Measurements from ENCODE around the gene GRID1.

Gene GRID1

DNA sequence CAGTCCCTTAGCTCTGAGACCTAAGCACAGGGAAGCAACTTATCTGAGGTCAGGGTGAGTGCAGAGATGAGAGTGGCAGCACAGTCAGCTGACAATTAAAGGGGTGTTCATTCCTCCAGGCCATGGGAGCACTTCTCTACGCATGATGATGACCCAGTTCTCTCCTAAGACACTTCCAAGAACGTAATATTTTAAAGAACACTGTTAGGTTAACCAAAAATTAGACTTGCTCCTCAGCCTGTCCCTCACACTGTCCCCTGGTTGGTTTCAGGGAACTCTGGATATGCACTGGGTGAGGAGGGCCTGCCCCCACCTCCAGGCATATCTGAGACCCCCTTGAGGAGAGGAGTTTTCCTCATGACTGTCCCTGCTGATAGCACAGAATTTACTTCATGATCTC lies 767.5 kb downstream of the GRID1 start:
- DNase-seq (ENCODE audit: low spot score), result no peak

DNA sequence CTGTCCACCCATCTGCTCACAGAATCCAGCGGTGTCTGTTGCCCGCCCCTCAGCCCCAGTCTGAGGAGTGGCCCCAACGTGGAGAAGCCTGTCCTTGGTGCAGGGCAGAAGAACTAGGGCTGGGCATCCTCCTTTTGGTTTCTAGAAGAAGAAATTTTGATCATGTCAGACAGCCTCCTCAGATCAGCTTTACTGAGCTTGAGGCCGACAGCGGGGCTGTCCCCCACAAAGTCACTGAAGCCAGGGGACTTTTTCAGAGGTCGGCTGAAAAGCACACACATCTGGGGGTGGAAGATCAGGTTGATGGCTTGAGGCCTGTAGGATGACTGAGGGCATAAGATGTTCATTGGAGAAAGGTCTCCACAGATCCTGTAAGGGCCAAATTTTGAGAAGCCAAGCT lies 767.9 kb downstream of the GRID1 start:
- DNase-seq (ENCODE audit: low spot score), result no peak

DNA sequence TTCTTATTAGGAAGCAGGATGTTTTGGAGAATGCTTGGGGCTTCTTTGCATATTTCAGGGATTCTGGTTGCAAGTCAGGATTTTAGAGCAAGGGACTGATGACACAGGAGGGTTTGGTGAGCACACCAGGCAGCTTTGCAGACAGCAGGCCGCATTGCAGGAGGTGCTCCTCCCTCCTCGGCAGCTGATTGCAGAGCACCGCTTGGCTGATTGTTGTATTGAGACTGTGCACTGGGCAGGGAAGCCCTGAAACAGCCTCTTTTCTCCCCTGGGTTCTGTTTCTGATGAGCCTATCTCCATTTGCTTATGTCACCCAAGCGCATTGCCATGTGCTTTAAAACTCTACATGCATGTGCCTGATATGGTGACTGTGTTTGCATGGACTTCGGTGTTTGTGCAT lies 769.6 kb downstream of the GRID1 start:
- no peak for DNase-seq (ENCODE audit: low spot score)

DNA sequence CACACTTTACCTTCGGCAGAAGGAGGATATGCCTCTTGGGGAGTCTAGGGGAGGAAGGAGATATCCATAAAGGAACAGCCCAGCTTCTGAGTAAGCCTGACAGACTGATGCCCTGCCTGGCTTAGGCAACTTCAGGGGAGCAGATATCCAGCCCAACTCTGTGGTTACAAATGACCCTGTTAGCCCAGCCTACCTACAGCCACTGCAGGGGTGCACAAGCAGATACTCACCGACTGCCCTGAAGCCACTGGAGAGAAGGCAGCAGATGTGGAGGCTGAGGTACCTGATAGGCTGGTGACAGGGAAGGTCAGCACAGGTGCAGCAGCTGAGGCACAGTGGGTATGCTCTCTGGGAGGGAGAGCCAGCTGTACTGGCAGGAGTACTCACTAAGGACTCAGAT lies 770.2 kb downstream of the GRID1 start:
- DNase-seq (ENCODE audit: low spot score), result no peak

DNA sequence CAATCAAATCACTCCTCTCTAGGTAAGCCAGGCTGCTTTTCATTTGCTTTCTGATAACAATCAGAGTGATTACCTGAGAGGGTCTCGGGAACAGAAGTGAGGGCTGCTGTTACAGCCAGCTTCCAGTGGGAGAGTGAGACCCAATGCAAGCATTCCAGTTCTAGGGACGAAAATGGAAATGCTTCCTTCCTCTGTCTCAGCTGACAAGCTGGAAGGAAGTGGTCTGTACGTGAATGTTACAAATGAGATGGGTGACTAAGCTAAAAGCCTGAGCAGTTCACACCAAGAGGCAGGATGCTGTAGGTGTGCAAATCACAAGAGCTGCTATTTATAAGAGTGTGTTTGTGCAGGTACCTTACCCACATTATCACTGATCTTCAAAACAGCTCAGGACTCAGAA lies 772.4 kb downstream of the GRID1 start:
- DNase-seq (ENCODE audit: low spot score), result no peak

DNA sequence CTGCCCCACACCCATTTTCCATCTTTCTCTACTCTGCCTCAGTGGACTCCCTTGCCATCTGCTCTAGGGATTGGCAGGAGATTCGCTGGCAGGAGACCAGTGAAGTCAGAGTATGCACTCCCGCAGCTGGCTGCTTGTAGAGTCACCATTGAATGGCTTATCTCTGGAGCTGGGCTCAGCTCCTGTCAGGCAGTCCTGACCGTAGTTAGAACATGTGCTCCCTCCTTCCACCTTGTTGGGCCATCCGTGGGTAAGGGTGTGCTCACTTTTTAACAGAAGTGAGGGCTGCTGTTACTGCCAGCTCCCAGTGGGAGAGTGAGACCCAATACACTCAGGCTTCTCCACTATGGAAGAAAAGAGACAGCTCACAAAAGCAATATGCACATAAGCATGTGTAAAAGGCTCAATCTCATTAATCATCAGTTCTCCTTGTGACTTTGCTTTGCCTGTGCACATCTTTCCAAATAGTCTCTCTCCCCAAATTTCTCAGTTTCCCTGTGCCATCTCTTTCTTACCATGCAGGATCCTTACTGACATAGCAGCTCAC lies 773.3 kb downstream of the GRID1 start:
- no peak for DNase-seq (ENCODE audit: low spot score)

DNA sequence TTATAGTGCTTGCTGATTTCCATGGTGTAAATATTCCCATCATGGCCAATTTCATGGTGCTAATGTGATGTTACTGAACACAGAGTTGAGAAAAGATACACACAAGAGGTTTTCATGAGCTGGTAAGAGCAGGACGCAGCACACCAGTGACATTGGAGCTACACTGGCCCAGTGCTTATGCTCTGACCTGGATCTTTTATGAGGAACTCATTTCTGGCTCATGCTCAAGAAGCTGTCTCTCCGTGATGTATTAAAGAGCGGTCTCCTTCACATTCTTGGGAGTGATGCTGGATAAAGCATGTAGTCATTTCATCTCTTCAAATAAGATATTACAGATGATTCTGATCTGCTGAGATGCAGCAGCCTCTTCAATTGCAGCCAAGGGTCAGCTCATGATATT lies 785.2 kb downstream of the GRID1 start:
- no peak for DNase-seq (ENCODE audit: low spot score)

DNA sequence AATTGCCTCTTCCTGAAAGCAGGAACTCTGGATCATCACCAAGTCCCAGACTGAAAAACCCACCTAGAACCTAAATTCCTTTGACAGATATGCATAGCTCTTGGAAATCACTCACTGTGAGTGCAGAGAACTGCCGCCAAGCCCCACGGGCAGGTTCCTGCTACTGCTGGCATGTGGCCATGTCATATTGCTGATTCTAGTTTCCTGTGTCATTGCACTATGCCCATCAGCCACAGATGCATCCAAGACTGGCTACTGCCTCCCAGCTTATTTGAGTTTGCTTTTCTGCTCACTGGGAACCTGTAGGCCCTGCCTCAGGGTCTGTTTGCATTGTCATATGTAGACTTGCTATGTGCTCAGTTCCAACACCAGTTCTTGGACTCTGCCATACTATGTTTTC lies 786.0 kb downstream of the GRID1 start:
- DNase-seq (ENCODE audit: low spot score), result no peak

DNA sequence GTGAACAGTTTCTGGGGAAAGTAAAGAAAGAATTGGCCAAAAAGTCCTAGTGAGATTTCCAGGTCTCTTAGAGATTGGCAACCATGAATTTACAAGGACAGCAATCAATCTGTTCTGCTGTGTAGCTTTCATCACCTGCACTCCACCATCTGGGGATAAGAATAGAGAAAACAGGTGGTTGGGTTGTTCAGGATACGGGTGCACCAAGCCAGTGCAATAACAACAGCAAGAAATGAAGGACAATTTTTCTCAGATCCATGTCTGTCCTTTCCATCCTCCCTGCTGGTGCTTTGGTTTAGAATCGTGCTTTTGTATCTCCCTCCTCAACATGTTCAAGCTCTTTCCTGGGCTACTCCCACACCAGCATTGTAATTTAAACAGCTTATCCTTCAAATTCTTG lies 787.7 kb downstream of the GRID1 start:
- no peak for DNase-seq (ENCODE audit: low spot score)

DNA sequence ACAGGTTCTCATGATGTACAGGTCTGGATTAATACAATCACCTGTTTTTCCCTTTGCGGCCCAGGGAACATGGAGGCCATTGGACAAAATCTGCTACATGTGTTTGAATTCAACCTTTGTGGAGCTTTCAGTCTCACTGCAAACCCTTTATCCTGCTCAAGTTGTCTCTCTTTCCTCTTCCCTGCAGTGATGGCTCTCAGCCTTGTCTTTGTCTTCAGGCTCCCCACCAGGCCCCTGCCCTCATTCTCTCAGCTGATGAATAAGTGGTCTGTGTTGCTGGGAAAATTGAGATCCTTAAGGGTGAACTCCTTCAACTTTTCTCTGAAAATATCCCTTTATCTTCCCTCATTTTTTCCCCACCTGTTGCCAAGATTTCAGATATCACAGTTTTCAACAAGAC lies 791.2 kb downstream of the GRID1 start:
- no peak for DNase-seq (ENCODE audit: low spot score)

DNA sequence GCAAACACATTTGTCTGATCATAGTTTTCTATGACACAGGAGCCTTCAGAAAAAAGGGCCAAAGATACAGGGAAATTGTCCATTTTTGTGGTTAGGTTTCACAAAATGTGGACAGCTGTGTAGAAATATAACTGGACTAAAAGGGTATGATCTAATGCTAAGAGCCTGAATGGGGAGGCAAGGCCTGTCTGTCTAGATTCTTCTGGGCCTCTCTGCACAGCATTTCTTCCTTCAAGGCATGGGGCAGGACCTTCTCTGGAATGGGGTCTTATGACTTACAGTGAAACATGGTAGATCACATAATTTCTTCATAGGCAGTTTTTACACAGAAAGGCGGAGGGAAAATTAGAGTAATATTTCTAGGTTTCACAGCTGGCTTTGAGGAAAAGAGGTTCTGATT lies 795.7 kb downstream of the GRID1 start:
- DNase-seq (ENCODE audit: low spot score), result no peak

DNA sequence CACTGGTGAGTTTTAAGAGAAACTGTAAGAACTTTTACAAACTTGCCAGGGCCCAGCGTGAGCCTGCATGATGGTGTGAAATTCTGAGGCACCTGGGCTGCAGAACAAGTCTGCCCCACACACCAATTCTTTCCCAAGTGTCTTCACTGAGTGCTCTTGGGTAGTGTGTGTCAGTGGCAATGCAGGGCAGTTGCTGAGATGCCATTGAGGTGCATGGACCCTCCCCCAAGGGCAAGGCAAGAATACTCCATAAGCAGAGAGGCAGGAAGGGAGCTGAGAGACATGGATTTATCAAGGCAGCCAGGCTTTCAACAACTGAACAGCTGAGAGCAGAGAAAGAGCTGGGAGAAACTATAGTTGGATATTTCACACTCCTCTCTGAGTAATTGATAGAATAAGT lies 801.2 kb downstream of the GRID1 start:
- no peak for DNase-seq (ENCODE audit: low spot score)

DNA sequence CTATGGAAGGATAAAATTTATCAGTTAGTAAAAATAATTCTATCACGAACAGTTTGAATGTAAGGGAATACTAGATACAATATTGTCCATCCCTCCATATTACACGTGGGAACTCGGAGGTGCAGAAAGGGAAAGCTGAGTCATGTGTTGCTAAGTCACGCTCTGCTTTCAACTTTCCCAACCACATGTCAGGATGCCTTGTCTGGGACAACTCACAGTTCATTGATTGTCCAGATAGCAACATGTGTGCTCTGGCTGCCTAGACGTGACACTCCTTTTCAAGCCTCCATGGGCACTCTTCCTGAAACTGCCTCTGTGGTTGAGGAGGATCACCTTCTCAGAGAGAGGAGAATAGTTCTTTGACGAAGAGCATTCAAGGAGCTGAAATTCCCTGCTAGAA lies 808.1 kb downstream of the GRID1 start:
- no peak for DNase-seq (ENCODE audit: low spot score)

DNA sequence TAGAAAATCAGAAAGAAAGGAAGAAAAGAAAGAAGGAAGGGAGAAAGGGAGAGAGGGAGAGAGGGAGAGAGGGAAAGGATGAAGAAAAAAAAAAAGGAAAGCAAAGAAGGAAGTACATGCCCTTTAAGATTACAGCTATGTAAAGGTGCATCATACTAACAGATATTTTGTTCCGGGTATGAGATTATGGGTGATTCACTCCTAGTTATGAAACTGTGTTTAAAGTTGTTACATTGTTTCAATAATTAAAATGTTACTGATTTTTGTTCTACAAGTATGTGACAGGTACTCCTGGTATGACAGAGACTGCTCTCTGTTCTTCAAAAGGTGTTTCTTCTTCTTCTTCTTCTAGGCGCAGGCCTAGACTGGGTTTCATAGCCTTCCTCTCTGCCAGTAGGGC lies 808.9 kb downstream of the GRID1 start:
- DNase-seq (ENCODE audit: low spot score), result no peak

DNA sequence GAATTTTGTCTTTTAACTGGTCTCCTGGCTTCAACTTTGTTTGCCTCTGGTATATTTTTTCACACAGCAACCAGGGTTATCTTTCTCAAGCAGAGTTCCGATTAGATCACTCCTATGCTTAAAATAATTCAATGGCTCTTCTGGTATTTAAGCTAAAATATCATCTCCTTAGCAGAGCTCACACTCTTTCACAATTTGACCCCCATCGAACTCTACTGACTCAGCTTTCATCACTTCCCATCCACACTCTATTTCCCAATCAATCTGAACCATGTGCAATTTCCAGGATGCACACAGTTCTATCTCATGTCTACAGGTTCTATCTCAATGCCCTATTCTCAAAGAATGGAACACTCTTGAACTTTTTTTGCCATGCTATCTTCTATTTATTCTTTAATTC lies 809.5 kb downstream of the GRID1 start:
- no peak for DNase-seq (ENCODE audit: low spot score)
